Stimulated activated CD8-positive, alpha-beta memory T cell treated with anti-CD3 and anti-CD28 coated beads, Interleukin-7, amount 100 ng/mL, for 4 hours (primary cell): ENCODE data around the gene SLC9A1.

Experiments used
- DNase-seq, 2 donors: peaks; one replicate each; pipeline ENCODE4 v3.0.0-alpha.2; 2020; ENCODE audit warnings: low read depth in 2 of 2

Gene SLC9A1

DNA sequence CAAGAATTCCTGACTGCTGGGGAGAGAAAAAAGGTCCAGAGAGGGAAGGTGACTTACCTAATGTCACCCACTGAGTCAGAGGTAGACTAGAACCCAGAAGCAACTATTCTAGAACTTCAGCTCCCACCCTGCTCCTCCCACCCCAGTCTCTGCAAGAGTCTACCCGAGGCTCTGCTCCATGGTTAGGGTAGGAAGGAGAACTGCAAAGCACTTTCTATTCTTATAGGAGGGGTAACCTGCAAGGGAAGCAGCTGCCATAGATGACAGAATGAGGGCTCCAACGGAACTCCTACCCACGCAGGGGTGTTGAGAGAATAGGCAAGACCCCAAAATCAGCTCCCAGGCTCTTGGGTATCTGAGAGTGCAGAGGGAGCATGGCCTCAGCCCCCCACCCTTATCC, 4.3 kb downstream of the SLC9A1 start:
- no peak for DNase-seq

DNA sequence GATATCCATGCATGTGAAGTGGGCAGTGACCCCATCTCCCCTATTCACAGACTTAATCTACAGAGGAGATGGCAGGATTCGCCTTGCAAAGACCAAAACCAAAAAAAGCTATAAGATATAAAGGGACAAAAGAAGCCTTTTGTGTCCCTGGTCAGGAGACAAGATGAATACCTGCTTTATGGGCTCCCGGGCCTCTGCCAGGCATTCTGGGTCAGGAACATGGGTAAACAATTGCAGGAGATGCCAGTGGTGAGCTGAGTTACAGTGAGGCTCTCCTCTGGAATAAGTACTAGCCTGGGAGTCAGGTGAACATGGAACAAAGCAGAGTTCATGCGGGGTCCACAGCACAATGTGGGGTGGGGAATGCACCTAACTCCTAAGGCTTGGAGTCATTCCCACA, 4.7 kb downstream of the SLC9A1 start:
- DNase-seq: no peak

DNA sequence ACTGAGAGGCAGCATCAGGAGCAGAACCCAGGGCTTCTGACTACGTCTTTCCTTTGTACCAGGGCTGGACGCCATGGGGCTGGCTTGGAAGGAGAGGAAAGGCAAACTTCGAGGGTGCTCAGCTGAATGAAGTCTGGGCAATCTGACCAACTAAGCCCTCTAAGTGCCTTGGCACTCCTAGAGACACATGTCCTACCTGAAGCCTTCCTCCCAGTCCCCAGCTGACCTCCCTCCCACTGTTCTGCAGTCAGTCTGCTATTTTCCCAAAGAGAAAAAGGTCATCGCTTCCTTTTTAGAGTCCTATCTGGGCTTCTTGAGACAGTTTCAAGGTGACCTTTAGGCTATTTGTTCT, 5.2 kb downstream of the SLC9A1 start:
- DNase-seq: no peak

DNA sequence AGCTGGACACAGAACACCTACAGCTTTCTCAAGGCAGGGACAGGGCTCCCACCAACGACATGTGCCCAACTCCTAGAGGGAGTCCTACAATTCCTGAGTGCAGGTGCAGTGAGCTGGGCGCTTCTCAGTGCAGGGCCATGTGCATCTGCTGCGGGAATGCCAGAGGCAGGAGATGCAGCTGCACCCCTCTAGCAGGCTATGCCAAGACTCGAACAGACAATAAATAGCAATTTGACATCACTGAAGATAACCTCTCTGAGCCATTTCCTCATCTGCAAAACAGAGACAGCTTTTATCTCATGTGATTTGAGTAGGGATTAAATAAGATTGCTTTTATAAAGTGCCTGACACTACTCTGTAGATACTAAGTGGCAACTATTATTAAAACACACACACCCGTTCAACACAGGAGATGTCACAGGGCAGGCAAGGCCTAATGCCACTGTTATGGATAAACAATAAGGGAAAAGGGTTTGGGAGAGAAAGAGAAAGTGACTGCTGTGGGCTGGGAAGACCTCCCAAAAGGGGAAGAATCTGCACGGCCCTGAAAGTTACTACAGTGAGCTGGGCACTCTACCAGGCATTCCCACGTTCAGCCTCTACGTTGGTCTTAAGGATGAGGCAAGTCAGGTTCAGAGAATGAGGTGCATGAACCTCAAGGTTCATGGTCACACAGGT, 5.7 kb downstream of the SLC9A1 start:
- DNase-seq: no peak

DNA sequence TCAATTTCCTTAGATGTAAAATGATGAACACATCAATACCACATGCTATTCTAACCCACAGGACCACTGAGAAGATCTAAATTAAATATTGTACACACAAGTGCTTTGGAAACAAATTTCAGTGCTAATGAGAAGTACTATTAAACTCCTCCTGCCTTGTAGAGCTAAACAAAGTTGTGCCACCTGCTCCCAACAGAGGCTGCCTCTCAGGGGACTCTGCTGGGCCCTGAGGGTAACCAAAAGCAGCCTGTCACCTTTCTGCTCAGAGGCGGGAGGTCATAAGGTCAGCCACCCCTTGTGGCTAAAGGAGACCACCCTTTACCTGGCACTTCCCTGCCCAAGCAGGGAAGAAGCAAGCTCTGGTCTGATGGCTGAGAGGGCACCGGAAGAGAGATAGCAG, 6.3 kb downstream of the SLC9A1 start:
- DNase-seq: no peak

DNA sequence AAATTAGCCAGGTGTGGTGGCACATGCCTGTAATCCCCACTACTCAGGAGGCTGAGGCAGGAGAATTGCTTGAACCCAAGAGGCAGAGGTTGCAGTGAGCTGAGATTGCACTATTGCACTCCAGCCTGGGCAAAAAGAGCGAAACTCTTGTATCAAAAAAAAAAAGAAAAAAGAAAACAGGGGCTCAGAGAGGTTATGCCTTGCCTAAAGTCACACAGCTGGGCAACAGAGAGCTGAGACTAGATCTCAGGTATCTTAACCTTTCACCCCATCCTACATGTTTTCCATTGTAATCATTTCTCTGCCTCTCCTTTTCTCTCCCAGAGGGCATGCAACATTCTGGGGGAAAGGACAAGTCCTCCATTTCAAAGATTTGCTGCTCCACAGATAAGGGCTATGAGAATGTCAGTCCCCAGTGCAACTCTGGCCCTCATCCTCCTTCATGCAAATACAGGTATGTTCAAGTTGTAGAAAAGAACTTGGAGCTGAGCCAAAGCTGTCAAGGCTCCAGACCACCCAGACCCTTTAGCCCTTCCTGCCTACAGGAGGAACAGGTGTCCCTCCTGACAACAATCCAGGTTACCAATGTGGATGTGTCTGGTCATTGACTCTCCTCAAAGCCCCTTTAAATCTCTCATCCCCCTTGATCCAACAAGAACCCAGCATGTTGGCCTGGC, 6.9 kb downstream of the SLC9A1 start:
- DNase-seq: no peak

DNA sequence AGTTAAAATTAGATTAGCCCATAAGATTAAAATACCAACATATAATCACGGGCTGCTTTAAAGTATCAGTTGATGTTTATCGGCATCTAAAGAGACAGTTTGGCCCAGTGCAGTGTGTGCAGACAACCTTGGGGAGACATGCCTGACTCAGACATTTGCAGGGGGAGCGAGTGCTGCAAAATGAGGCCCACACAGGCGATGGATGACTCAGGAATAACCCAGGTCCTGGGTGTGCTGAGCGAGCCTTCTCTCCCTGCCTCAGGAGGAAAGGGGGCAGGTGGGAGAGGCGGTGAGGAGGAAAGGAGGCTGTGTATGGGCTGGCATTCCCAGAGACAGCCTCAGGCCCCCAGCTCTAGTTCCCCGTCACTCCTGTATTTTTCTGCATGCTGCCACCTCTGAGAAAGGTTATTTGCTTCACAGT, 9.0 kb downstream of the SLC9A1 start:
- DNase-seq: no peak

DNA sequence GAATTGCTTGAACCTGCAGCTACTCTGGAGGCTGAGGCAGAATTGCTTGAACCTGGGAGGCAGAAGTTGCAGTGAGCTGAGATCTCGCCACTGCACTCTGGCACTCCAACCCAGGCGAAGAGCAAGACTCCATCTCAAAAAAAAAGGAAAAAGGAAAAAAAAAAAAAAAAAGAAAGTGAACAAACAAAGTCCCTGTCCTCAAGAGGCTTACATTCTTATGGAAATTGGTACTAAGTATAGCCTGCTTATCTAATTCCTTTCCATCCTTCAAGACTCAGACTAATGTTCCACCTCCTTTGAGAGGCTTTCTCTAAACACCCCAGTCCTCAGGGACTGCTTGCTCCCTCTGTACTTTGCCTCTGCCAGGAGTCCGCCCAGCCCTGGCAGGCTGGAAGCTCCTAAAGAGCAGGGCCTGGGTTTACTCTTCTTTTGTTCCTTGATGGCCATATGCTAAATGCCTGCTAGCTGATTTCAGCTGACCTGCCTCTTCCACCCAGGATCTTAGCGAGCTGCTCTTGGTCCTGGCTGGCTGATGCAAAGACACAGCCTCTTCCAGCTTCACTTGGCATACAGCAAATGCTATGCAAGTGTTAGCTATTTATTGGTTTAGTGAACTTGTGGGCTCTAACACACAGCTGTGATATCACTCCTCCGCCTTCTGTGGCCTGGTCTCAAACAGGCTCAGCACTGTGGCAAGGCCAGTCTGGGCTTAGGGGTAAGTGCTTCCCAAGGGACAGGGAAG, 9.8 kb downstream of the SLC9A1 start:
- no peak for DNase-seq

DNA sequence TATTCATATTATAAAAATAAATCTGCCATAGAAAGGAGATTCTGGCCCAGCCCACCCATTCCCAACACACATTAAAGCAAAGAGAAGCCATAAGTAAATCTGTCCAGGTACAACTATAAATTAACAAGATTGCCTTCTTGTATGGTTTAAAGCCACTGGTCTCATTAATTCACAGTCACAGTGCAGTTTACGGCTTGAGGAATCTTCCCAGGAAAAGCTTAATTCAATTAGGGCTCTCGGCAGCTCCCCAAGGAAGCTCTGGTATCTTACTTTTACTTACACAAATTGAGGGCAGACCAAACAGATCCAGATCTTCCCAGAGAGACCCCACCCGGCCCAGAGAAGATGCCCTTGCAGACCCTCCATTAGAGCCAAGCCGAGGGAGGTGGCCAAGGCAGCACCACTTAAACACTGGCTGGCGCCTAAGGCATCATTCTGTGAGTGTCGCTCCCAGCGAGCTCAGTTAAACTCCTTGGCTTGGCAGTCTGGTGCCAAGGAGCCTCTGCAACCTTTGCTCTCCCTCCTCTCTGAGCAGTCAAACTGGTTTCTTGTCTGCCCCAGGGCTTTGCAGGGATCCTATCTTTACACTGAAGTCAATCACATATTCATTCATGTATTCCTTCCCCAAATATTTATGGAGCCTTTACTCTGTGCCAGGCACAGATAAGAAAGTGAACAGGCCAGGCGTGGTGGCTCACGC, 10.7 kb downstream of the SLC9A1 start:
- no peak for DNase-seq

DNA sequence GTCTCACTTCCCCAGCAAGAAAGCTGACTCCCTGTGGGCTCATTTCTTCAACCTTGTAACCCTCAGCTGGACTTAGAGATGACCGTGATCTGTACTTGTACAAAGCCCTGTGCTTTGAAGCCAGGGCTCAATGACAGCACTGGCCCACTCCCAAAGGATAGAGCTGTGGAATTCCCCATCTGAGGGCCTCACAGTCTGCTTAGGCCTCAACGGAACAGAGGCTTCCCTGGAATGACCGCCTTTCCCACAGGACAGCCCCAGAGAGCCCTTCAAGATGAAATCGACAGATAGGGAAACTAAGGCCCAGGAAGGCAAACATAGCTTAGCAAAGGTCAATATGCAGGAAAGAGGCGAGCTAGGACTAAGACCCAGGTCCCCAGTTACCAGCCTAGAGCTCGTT, 11.5 kb downstream of the SLC9A1 start:
- no peak for DNase-seq

DNA sequence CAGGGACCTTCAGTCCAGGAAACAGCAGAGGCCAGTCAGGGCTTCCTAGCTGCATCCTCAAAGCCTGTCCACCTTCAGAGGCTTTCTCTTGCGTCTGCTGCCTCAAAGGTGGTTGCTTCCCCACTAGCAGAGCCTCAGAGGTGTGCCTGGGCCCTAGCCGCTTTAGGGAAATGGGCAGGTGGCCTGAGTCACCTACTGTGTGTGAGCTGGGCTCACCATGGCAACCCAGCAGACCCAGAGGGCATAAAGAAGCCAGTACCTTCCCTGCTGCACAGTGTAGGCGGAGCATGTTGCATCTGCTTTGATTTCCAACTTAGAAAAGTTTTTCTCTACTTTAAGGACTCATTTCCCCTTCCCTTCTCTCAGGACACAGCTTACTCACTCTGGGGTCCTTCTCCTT, 12.5 kb downstream of the SLC9A1 start:
- no peak for DNase-seq

DNA sequence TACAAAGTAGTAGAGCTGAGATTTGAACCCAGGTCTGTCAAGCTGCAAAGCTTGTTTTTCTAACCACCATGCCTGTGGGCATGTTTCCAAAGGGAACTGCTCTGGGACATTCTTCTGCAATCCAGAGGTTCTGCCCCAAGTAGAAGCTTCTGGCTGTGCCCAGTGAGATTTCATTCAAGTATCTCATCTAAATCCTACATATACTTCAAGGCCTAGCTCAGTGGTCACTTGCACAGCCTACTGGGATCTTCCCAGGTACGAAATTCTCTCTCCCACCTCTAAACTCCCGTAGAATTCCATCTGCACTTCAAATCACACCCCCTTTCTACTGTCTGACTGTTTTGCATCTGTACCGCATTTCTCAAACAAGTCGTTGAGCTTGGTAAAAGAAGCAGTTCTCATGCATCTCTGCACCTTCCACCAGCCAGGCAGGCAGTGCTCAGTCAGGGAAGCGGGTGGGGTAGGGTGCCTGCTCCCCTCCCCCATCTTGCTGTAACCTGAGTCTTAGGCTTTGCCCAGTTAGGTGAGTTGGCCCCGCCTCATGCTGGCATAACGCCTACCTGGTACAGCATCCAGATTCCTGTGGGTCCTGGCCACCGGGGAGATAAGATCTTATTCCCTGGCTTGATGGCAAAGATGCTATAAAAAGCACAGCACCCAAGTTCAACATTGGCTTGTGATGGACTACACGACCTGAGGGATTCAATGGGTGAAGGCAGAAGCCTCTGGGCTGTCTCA, 13.5 kb downstream of the SLC9A1 start:
- DNase-seq: no peak

DNA sequence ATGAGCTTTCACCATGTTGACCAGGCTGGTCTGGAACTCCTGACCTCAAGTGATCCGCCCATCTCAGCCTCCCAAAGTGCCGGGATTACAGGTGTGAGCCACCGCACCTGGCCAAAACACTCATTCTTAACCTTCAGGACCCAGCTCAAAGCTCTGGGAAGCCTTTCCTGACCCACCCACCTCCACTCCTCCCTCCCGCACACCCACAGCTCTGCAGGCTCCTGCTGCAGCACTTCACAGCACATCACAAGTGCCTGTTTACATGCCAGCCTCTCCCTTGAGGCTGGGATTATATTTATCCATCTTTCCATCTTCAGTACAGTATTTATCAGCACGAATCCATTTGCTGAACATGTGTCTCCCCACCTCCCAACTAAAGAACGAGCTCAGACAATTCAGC, 14.9 kb downstream of the SLC9A1 start:
- no peak for DNase-seq

DNA sequence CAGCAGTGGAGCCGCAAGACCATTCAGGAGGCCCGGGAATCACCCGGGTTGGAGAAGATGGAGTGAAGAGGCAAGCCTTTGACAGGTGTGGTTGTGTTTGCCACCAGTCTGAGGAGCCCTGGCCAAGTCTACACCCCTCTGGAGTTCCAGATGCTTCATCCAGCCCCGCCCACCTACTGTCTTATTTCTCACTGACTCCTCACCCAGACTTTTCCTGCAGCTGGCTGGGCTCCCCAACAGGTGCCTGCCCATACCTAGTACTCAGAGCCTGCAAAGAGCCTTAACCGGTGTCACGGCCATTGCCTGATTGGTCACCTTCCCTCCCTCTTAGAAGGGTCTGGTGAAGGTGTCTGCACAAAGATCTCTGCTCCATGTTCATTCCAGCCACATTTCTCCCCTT, 16.0 kb downstream of the SLC9A1 start:
- no peak for DNase-seq

DNA sequence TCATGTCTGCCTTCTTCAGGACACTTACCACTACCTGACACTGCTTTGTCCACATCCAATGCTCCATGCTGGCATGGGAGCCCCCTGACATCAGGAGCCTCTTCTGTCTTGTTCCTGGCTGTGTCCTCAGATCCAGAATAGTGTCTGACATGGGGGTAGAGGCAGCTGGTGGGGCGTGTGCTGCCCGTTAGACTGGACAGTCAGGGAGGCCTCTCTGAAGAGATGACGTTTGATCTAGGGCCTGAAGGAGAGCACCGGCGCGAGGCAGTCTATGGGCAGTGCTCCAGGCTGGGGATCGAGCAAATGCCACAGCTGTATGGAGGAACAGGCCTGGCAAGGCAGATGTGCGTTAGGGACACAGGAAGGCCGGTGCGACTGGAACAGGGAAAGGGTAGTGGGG, 16.6 kb downstream of the SLC9A1 start:
- no peak for DNase-seq

DNA sequence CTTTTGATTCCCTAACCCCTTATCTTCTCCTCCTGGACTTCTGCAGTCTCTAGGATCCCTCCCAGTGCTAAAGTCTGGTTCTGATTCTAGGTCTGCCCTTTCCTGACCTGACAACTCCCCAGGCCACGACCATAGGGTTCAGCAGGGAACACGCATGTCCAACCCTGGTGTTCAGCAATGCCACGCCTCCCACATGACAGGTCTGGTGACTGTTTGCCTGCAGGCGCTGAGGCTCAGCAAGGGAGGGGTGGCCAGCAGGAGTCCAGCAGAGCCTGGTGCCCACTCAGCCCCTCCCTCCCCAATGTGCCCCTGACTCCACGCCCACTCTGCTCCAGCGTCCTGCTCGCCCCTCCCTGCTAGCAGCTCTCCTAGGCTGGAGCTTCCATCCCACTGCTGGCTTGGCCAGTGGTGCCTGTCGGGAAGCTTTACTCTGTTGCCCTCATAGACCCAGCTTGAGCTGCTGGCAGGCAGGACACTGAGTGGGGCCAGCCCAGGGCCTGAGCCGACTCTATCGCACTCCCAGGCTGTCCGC, 17.3 kb downstream of the SLC9A1 start:
- no peak for DNase-seq

DNA sequence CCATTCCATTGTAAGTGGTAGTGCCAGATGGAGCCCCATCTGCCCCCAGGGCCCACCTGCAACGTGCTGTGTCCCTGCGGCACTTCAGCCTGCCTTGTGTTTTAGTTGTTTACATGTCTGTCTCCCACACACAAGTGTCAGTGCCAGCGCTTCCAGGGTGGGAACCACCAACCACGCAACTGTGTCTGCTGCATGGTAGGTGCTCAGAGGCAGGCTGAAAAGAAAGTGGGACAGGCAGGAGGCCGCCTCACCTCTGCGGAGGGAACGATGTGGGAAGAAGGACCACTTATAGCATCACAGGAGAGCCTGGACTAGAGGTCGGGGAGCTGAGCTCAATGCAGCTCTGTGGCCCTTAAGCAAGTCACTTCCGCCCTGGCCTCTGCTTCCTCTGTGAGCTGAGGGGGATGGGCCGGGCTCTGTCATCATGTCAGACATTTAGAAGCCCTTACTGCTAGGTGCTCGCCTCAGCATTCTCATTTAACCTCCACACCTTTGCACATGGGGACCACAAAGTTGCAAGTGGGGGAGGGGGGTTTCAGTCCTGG, 17.9 kb downstream of the SLC9A1 start:
- peak; percentile 50 to 65 for DNase-seq

DNA sequence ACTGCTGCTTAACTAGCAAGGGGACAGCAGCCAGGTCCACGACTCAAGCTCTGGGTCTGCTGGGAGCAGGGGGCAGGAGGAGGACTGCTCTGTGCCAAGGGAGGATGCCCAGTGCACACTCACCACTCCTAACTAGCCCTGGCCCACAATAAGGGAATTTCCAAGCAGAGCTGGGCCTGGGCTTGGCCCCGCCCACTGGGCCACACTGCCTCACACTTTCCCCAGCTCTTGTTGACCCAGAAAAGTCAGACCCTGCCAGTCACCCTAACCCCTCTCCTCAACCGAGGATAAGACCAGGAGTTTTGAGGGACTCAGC, 18.7 kb downstream of the SLC9A1 start:
- DNase-seq: no peak

DNA sequence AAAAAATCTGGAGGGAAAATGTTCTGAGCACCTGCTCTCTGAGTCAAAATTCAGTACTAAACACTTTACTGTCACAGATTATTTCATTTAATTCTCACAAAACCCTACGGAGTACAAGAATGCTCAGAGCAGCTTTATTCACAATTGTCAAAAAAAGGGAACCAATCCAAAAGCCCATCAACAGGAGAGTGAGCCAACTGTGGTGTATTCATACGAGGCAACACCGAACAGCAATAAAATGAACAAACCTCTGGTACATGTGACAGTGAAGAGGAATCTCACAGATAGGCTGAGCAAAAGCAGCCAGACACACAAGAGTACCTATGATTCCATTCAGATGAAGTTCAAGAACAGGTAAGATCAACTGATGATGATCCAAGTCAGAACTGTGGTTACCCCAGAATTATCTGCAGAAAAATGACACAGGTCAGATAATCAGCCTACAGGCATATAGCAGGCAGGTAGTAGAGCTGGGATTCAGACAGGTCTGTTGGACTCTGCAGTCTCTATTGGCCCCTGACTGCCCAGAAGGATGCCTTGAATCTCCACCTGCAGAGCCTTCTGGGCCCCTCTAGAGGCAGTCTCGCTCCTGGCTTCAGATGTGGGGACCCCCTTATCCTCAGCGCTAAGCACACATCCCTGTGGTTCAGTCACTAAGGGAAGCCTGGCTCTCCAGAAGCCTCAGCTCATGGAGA, 19.2 kb downstream of the SLC9A1 start:
- DNase-seq: no peak

DNA sequence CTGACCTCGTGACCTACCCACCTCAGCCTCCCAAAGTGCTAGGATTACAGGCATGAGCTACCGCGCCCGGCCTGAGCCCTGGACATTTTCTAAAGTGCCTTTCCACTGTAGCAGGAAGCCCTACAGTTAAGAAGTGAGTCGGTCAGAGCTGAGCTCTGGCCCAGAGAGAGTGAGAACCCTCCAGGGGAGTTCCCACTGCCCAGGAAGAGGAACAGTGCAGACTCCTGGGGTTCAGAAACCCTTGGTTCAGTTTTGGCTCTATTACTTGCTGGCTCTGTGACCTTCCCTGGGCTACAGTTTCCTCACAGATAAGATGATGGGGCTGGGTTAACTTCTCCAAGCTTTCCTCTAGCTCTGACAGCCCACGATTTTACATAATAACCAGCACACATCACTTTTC, 20.9 kb downstream of the SLC9A1 start:
- no peak for DNase-seq

DNA sequence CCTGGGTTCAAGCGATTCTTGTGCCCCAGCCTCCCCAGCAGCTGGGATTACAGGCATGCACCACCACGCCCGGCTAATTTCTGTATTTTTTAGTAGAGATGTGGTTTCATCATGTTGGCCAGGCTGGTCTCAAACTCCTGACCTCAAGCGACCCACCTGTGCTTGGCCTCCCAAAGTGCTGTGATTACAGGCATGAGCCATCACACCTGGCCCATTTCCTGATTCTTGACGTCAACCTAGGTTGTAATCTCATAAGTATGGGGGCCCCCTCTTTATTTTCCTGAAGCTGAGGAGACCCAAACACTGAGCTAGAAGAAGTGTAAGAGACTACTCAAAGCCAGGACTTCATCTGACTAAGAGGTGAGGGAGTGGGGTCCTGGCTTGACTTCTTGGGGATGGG, 21.8 kb downstream of the SLC9A1 start:
- no peak for DNase-seq
